Trophoblast cell (in vitro differentiated cells and primary cell): Measurements from ENCODE around the gene CIB1.

Experiments used
- DNase-seq, 2 donors: peaks; one replicate each; pipeline ENCODE4 v3.0.0-alpha.2; 2016
- H2AFZ ChIP-seq: 2 replicates; pipeline ENCODE4 v1.6.1; 2013; ENCODE audit warnings: low read length, moderate library complexity, mild to moderate bottlenecking; ENCODE audit not compliant: insufficient read depth, poor library complexity
- H2AK5ac ChIP-seq: 2 replicates; pipeline ENCODE4 v1.6.1; 2013; ENCODE audit warnings: mild to moderate bottlenecking, low read length
- H2BK120ac ChIP-seq: 2 replicates; pipeline ENCODE4 v1.6.1; 2013; ENCODE audit warnings: low read length, mild to moderate bottlenecking, moderate library complexity; ENCODE audit not compliant: insufficient read depth, poor library complexity
- H2BK12ac ChIP-seq: 2 replicates; pipeline ENCODE4 v1.6.1; 2013; ENCODE audit warnings: mild to moderate bottlenecking, low read length, moderate library complexity
- H2BK5ac ChIP-seq: 2 replicates; pipeline ENCODE4 v1.6.1; 2013; ENCODE audit warnings: low read length, low read depth, moderate library complexity, mild to moderate bottlenecking; ENCODE audit not compliant: poor library complexity
- H3K14ac ChIP-seq: 2 replicates; pipeline ENCODE4 v1.6.1; 2013; ENCODE audit warnings: mild to moderate bottlenecking, low read length
- H3K18ac ChIP-seq: 2 replicates; pipeline ENCODE4 v1.6.1; 2013; ENCODE audit warnings: mild to moderate bottlenecking, low read length
- H3K23ac ChIP-seq: 2 replicates; pipeline ENCODE4 v1.6.1; 2013; ENCODE audit warnings: low read length
- H3K27ac ChIP-seq: 2 replicates; pipeline ENCODE4 v1.5.1; 2013; ENCODE audit warnings: low read depth, mild to moderate bottlenecking, inconsistent platforms, low read length, moderate library complexity
- H3K27me3 ChIP-seq: 2 replicates; pipeline ENCODE4 v1.6.1; 2013; ENCODE audit warnings: inconsistent platforms, mild to moderate bottlenecking, low read length, moderate library complexity; ENCODE audit not compliant: insufficient read depth
- H3K36me3 ChIP-seq, 2 experiments: 1 replicate in 1 of 2; 2 replicates in 1 of 2; pipeline ENCODE4 v1.6.1; 2013; ENCODE audit warnings: low read length in 2 of 2, mild to moderate bottlenecking in 2 of 2, moderate library complexity in 1 of 2; ENCODE audit not compliant: insufficient read depth in 2 of 2, control insufficient read depth in 1 of 2
- H3K4ac ChIP-seq: 2 replicates; pipeline ENCODE4 v1.6.1; 2013; ENCODE audit warnings: low read depth, mild to moderate bottlenecking, low read length, moderate library complexity
- H3K4me1 ChIP-seq, 2 experiments: 1 replicate in 1 of 2; 2 replicates in 1 of 2; pipeline ENCODE4 v1.6.1; 2013; ENCODE audit warnings: low read length in 2 of 2, mild to moderate bottlenecking in 2 of 2, moderate library complexity in 1 of 2; ENCODE audit not compliant: insufficient read depth in 2 of 2, control insufficient read depth in 1 of 2
- H3K4me2 ChIP-seq: 2 replicates; pipeline ENCODE4 v1.6.1; 2013; ENCODE audit warnings: inconsistent platforms, mild to moderate bottlenecking, low read length, moderate library complexity
- H3K4me3 ChIP-seq: 2 replicates; pipeline ENCODE4 v1.5.1; 2013; ENCODE audit warnings: mild to moderate bottlenecking, low read depth, low read length, inconsistent platforms
- H3K79me1 ChIP-seq: one replicate; pipeline ENCODE4 v1.6.1; 2013; ENCODE audit warnings: low read length
- H3K79me2 ChIP-seq: 2 replicates; pipeline ENCODE4 v1.6.1; 2013; ENCODE audit warnings: low read length, mild to moderate bottlenecking; ENCODE audit not compliant: control insufficient read depth, insufficient read depth, poor library complexity
- H3K9ac ChIP-seq: 2 replicates; pipeline ENCODE4 v1.6.1; 2013; ENCODE audit warnings: mild to moderate bottlenecking, low read length
- H3K9me3 ChIP-seq: 2 replicates; pipeline ENCODE4 v1.6.1; 2013; ENCODE audit warnings: low read depth, mild to moderate bottlenecking, control low read depth, inconsistent platforms, low read length; ENCODE audit not compliant: insufficient read depth
- H4K12ac ChIP-seq: 2 replicates; pipeline ENCODE4 v1.6.1; 2013; ENCODE audit warnings: low read depth, mild to moderate bottlenecking, low read length, moderate library complexity
- H4K8ac ChIP-seq: 2 replicates; pipeline ENCODE4 v1.6.1; 2013; ENCODE audit warnings: low read depth, mild to moderate bottlenecking, low read length, moderate library complexity
- H4K91ac ChIP-seq: one replicate; pipeline ENCODE4 v1.6.1; 2013; ENCODE audit warnings: low read depth, mild to moderate bottlenecking, low read length, moderate library complexity
- WGBS: extraction: QIAGEN DNeasy Blood & Tissue Kit; methylation state at CpG from one replicate; pipeline ENCODE4 v1.1.7; 2013; ENCODE audit warnings: missing lambda C conversion rate; ENCODE audit not compliant: insufficient read length, insufficient coverage; ENCODE audit errors: extremely low coverage; 5-methylcytosine and 5-hydroxymethylcytosine counted together

Gene CIB1

GRCh38 chr15:90228960-90229359 is 4.8 kb downstream of the CIB1 start:
- Histone ChIP-seq H3K14ac (no peak overlapping the region), H3K79me1 (peaks cover 3% of the 10 kb centered on the region), H4K12ac (no peak overlapping the region), H2AFZ (no peak overlapping the region), H3K4me1 (peaks cover 0 to 3% of the 10 kb centered on the region in 2 experiments), H2BK5ac (no peak overlapping the region), H3K9me3 (peaks cover 3% of the 10 kb centered on the region), H2AK5ac (no peak overlapping the region), H4K91ac (no peak overlapping the region), H3K23ac (no peak overlapping the region), H3K27me3 (no peaks in the 10 kb centered on the region), H3K36me3 (peaks cover 50 to 54% of the 10 kb centered on the region in 2 experiments), H3K27ac (no peak overlapping the region), H3K4ac (no peak overlapping the region), H3K4me3 (no peak overlapping the region), H3K18ac (no peak overlapping the region), H3K9ac (no peak overlapping the region), H4K8ac (no peak overlapping the region), H3K79me2 (no peaks in the 10 kb centered on the region), H2BK120ac (no peak overlapping the region), H2BK12ac (no peak overlapping the region), H3K4me2 (no peak overlapping the region)
- WGBS: no CpG with 5 or more reads among the region's 15 CpGs
- no peak for DNase-seq

GRCh38 chr15:90227816-90228772 is 5.6 kb downstream of the CIB1 start:
- no peak overlapping the region for H4K8ac ChIP-seq
- peaks cover 0 to 3% of the 10 kb centered on the region in 2 experiments for H3K4me1 ChIP-seq
- no peak overlapping the region for H4K91ac ChIP-seq
- no peak overlapping the region for H3K14ac ChIP-seq
- H3K27me3 ChIP-seq: no peaks in the 10 kb centered on the region
- H2AK5ac ChIP-seq: no peak overlapping the region
- peaks cover 57 to 63% of the 10 kb centered on the region in 2 experiments for H3K36me3 ChIP-seq
- H3K27ac ChIP-seq: no peak overlapping the region
- no peak overlapping the region for H3K18ac ChIP-seq
- H2BK12ac ChIP-seq: no peak overlapping the region
- H3K4me3 ChIP-seq: no peak overlapping the region
- H3K9me3 ChIP-seq: peaks cover 3% of the 10 kb centered on the region
- DNase-seq: no peak
- H2BK120ac ChIP-seq: no peak overlapping the region
- no peaks in the 10 kb centered on the region for H3K79me2 ChIP-seq
- H3K9ac ChIP-seq: no peak overlapping the region
- no CpG with 5 or more reads among the region's 38 CpGs for WGBS
- H3K23ac ChIP-seq: no peak overlapping the region
- H4K12ac ChIP-seq: no peak overlapping the region
- no peak overlapping the region for H3K4ac ChIP-seq
- no peak overlapping the region for H2AFZ ChIP-seq
- no peak overlapping the region for H2BK5ac ChIP-seq
- H3K79me1 ChIP-seq: no peaks in the 10 kb centered on the region
- H3K4me2 ChIP-seq: no peak overlapping the region

GRCh38 chr15:90227336-90227735 is 6.4 kb downstream of the CIB1 start:
- H3K4me2 ChIP-seq: no peak overlapping the region
- H3K9me3 ChIP-seq: peaks cover 3% of the 10 kb centered on the region
- no peaks in the 10 kb centered on the region for H3K79me2 ChIP-seq
- H2AFZ ChIP-seq: no peak overlapping the region
- DNase-seq: no peak
- no peak overlapping the region for H2BK5ac ChIP-seq
- H3K14ac ChIP-seq: no peak overlapping the region
- no peak overlapping the region for H3K23ac ChIP-seq
- H3K4me1 ChIP-seq: no peaks in the 10 kb centered on the region
- no peak overlapping the region for H4K8ac ChIP-seq
- H2BK12ac ChIP-seq: no peak overlapping the region
- no peak overlapping the region for H3K4ac ChIP-seq
- H4K12ac ChIP-seq: no peak overlapping the region
- peaks cover 57 to 64% of the 10 kb centered on the region in 2 experiments for H3K36me3 ChIP-seq
- no peak overlapping the region for H3K18ac ChIP-seq
- no peaks in the 10 kb centered on the region for H3K27me3 ChIP-seq
- no CpG with 5 or more reads among the region's 7 CpGs for WGBS
- no peak overlapping the region for H3K27ac ChIP-seq
- H2BK120ac ChIP-seq: no peak overlapping the region
- no peak overlapping the region for H2AK5ac ChIP-seq
- H3K9ac ChIP-seq: no peak overlapping the region
- H3K79me1 ChIP-seq: no peaks in the 10 kb centered on the region
- no peak overlapping the region for H3K4me3 ChIP-seq
- H4K91ac ChIP-seq: no peak overlapping the region

GRCh38 chr15:90225504-90226234 is 8.1 kb downstream of the CIB1 start:
- H3K4me2 ChIP-seq: no peak overlapping the region
- H3K79me2 ChIP-seq: no peaks in the 10 kb centered on the region
- no peak overlapping the region for H3K27ac ChIP-seq
- no peaks in the 10 kb centered on the region for H3K27me3 ChIP-seq
- no peak overlapping the region for H4K8ac ChIP-seq
- H3K9me3 ChIP-seq: peaks cover 3% of the 10 kb centered on the region
- H2BK12ac ChIP-seq: no peak overlapping the region
- H2AK5ac ChIP-seq: no peak overlapping the region
- H2AFZ ChIP-seq: no peak overlapping the region
- no peak overlapping the region for H3K18ac ChIP-seq
- no peak overlapping the region for H3K23ac ChIP-seq
- DNase-seq: no peak
- H3K14ac ChIP-seq: no peak overlapping the region
- H2BK120ac ChIP-seq: no peak overlapping the region
- no peak overlapping the region for H3K9ac ChIP-seq
- no peak overlapping the region for H4K12ac ChIP-seq
- no CpG with 5 or more reads among the region's 18 CpGs for WGBS
- no peak overlapping the region for H3K4me3 ChIP-seq
- no peaks in the 10 kb centered on the region for H3K79me1 ChIP-seq
- H3K4me1 ChIP-seq: no peaks in the 10 kb centered on the region
- H3K4ac ChIP-seq: no peak overlapping the region
- H3K36me3 ChIP-seq: peaks cover 52 to 63% of the 10 kb centered on the region in 2 experiments
- no peak overlapping the region for H2BK5ac ChIP-seq
- H4K91ac ChIP-seq: no peak overlapping the region
